Measurements from ENCODE around the gene MAD1L1.
"Not testable (repeated sequence)": the region's sequence is repeated elsewhere in the genome, so short reads cannot be mapped to it uniquely, and the experiment has no call there.

Gene MAD1L1

GRCh38 chr7:1818575-1819258, 414.0 kb downstream of the MAD1L1 start:
- no peak for DNase-seq

DNA sequence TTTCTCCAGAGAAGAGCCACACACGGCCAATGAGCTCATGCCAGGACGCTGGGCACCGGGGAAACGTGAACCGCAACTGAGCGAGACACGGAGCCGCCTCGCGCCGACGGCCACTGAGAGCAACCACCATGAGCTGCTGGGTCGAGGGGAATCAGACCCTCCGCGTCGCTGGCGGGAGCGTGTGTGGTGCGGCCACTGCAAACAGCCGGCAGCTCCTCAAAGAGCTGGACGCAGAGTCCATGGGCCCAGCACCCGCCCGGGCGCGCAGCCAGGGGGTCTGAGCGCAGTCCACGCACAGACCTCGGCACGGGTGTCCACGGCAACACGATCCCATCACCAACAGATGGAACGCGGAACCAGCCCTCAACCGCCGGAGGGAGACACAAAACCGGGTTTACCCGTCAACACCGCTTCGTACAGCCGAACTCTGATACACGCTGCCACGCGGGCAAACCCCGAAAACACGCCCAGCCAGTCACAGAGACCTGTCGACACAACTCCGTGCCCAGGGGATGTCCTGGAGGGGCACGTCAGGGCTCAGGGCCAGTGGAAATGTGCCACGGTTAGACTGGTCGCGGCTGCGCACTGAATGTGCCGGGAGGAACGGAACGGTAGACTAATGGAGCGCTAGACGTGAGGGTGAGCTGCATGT, 415.6 kb downstream of the MAD1L1 start:
- DNase-seq: no peak

DNA sequence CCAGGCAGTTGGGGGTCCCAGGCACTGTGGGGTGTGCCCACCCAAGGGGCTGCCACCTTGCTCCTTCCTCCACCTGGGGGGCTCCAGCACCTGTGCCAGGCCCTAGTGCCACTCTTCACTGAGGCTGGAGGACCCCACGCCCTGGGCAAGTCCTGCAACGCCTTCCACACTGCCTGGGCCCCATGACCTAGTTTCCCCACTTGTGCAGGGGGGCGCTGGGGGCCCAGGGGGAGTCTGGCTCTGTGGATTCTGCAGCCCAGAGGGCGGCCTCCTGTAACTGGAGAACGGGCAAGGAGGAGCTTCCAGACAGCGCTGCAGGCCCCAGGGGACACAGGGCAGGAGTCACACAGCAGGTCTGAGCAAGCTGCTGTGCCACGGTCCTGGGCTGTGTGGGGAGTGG, 416.3 kb downstream of the MAD1L1 start:
- DNase-seq: not testable (repeated sequence)

DNA sequence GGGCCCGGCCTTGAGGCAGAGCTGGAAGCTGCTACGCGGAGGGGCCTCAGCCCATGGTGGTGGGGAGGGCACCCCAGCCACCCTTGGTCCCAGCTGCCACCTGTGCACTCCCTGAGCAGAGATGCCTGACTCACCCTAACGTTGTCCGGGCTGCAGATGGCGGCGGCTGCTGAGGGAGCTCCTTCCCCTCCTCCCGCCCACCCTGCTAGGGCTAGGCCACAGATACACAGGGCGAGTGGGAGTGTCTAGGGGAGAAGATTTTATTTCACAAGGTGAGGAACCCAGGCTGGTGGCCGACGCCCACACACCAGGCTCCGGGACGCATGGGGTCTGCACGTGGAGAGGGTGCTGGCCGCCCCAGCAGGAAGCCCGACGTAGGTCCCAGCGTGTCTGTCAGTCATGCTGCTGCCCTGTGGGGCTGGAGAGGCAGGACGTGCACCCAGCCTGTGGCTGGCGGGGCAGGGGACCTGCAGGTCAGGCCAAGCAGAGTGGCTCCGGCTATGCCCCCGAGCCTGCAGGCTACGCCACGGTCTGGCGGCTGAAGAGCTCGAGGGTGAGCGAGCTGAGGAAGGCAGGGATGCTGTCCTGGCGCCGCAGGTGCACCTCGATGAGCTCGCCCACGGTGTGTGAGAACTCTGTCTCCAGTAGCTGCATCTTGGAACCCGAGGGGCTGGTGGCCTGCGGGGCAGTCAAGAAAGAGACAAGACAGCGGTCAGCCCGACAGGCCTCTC, 417.0 kb downstream of the MAD1L1 start:
- not testable (repeated sequence) for DNase-seq

GRCh38 chr7:1815051-1815481, 417.7 kb downstream of the MAD1L1 start:
- DNase-seq: no peak

GRCh38 chr7:1814089-1814811, 418.5 kb downstream of the MAD1L1 start:
- DNase-seq: no peak

DNA sequence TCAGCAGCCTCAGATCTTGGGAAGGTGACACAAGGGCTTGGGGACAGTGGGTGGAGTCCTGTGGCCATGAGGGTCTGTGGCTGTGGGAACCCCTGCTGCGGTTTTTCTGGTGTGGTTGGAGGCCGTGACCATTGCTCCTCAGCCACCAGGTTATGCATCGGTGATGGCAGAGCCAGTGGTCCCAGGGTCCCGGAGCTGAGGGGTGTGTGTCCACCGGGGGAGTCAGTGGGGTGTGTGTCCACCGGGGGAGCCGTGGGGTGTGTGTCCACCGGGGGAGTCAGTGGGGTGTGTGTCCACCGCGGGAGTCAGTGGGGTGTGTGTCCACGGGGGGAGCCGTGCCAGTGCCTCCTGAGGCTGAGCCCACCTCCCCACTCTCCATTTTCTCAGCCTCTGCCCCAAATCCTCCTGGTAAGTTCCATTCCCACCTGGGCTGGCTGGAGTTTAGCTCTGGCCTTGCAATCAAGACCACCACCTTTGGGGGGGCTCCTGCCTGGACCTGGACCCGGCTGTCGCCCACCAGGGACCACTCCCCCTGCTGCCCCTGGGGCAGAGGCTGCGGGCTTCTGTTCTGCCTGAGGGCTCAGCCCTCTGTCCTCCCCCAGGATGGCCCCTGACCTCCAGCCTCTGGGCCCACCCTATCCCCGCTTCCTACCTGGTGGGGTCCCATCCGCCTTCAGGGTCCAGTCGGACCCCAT, 419.2 kb downstream of the MAD1L1 start:
- no peak for DNase-seq

GRCh38 chr7:1812509-1813393, 420.0 kb downstream of the MAD1L1 start:
- no peak for DNase-seq

- peak; percentile 68 for DNase-seq
Observed at GRCh38 chr7:1811850-1812508, 420.8 kb downstream of the MAD1L1 start.

GRCh38 chr7:1810961-1811849, 421.5 kb downstream of the MAD1L1 start:
- DNase-seq: peak; percentile 44

- no peak for DNase-seq
Observed at GRCh38 chr7:1810521-1810920, 422.2 kb downstream of the MAD1L1 start.

- no peak for DNase-seq
Observed at GRCh38 chr7:1809601-1810258, 423.0 kb downstream of the MAD1L1 start.

DNA sequence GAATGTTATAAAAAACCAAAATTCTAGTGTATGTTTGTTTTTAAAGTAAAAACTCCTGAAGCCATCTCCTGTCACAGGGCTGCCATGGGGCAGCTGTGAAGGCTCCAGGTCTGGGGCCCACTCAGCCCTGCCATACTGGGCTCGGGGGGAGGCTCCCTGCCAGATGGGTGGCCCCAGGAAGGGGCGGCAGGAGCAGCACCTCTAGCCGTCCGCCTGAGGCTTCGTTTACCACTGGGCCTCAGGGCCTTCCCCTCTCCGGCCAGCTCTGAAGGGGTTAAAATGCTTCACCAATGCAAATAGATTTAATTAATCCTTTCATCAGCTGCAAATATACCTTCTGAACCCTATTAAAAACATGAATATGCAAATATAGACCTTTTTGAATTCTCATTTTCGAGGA, 423.7 kb downstream of the MAD1L1 start:
- DNase-seq: no peak

DNA sequence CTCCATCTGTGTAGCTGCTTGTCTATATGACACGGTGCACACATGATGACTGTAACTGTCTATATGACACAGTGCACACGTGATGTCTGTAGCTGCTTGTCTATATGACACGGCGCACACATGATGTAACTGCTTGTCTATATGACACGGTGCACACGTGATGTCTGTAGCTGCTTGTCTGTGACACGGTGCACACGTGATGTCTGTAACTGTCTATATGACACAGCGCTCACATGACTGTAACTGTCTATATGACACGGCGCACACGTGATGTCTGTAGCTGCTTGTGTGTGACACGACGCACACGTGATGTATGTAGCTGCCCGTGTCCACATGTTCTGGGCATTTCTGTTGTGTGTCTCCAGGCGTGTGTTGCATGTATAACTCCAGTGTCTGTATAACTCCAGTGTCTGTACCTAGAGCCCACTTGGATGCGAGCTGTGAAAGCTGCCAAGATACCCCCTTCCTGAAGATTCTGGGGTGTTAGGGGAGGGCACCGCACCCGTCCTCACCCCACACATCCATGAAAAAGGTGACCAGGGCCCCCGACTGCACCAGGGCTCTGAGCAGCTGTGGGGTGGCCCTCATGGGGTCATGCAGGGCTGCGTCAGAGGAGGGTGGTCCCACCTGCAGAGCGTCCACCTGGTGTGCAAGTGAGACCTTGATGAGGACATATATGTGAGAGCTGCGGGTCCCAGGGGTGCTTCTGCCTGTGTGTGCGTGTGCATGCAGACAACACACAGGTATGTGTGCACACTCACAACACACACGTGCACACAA, 424.7 kb downstream of the MAD1L1 start:
- DNase-seq: no peak

DNA sequence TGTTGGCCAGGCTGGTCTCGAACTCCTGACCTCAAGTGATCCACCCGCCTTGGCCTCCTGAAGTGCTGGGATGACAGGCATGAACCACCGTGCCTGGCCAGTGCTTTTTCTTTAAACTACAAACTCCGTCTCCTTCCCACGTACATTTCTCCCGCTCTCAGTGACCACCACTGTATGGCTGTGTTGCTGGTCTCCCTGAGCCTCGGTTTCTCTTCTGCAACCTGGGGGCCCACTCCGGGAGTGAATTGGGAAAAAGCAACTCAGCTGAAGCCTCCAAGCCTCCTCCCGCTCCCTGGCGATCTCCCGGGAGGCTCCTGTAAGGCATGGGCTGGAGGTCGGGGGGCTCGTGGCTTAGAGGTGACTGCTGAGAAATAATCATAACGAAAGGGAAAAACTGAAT, 426.4 kb downstream of the MAD1L1 start:
- DNase-seq: no peak

- DNase-seq: no peak
Observed at GRCh38 chr7:1804310-1804709, 428.4 kb downstream of the MAD1L1 start.

DNA sequence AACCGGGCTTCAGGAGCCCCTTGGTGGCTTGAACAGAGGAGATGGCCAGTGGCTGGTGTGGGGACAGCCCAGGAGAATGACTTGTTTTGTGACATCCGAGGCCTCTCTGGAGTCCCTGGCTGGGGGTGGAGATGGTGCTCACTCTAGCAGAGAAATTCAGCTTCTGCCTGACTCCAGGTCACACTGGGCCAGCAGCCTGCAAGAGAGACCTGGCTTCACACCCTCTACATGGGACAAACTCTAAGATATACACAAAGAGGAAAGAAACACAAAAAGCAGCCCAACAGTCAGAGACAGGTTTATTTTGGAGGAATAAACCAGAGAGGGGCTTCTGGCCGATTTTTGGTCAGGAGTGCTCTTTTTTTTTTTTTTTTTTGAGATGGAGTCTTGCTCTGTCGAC, 429.8 kb downstream of the MAD1L1 start:
- DNase-seq: no peak

- no peak for DNase-seq
Observed at GRCh38 chr7:1800902-1801301, 431.8 kb downstream of the MAD1L1 start.

GRCh38 chr7:1798191-1798590, 434.6 kb downstream of the MAD1L1 start:
- DNase-seq: no peak
